SIG-M5 (cell line): Measurements from ENCODE around the gene PRR36.
A peak's percentile ranks its signal among the peaks of the same experiment; 100 is the strongest.
"Not testable (repeated sequence)": the region's sequence is repeated elsewhere in the genome, so short reads cannot be mapped to it uniquely, and the experiment has no call there.

Experiments
- DNase-seq: peaks from one replicate; lab custom pipeline; 2025; lab: John Stamatoyannopoulos, UW

PRR36 gene

GRCh38 chr19:7874076-7874896, at the start of gene PRR36:
PRR36 (minus strand) TSS chr19:7874390; CDS start chr19:7873689, 701 bp downstream.
- no peak for DNase-seq

- no peak for DNase-seq
Measured at GRCh38 chr19:7923295-7924191, 49.4 kb upstream of the PRR36 start.

GRCh38 chr19:7922836-7923195, 48.6 kb upstream of the PRR36 start:
- DNase-seq = no peak

GRCh38 chr19:7921967-7922835, 48.0 kb upstream of the PRR36 start:
- DNase-seq = no peak

GRCh38 chr19:7921302-7921966, 47.2 kb upstream of the PRR36 start:
- no peak for DNase-seq

- DNase-seq = peak; percentile 84
Measured at GRCh38 chr19:7920519-7921301, 46.5 kb upstream of the PRR36 start.

GRCh38 chr19:7919610-7920518, 45.7 kb upstream of the PRR36 start, which contains the start of gene SNAPC2:
SNAPC2 (plus strand) TSS chr19:7920338; CDS start chr19:7920367, 29 bp downstream.
- peak; percentile 29 for DNase-seq

- no peak for DNase-seq
Measured at GRCh38 chr19:7918615-7919421, 44.6 kb upstream of the PRR36 start.

GRCh38 chr19:7918062-7918614, 43.9 kb upstream of the PRR36 start:
- DNase-seq = not testable (repeated sequence)

- no peak for DNase-seq
Measured at GRCh38 chr19:7917267-7918061, 43.3 kb upstream of the PRR36 start.

GRCh38 chr19:7916955-7917266, 42.7 kb upstream of the PRR36 start:
- DNase-seq = no peak

- no peak for DNase-seq
Measured at GRCh38 chr19:7916103-7916954, 42.1 kb upstream of the PRR36 start.

- no peak for DNase-seq
Measured at GRCh38 chr19:7915250-7916102, 41.3 kb upstream of the PRR36 start.

GRCh38 chr19:7914598-7915045, 40.4 kb upstream of the PRR36 start, which contains the start of gene TGFBR3L:
TGFBR3L (plus strand) TSS chr19:7914830.
- no peak for DNase-seq

- no peak for DNase-seq
Measured at GRCh38 chr19:7914099-7914498, 39.9 kb upstream of the PRR36 start.

GRCh38 chr19:7913652-7914051, 39.5 kb upstream of the PRR36 start:
- no peak for DNase-seq
